PC-3 (cell line): ENCODE data around the gene NEU4. TPM values are rescaled to one million over a fixed set of nuclear protein-coding genes. Genes with fewer than 3 reads are reported as not detected.

Experiments
- ATAC-seq: fragments of 200-7000 bp; cut with Tn5 transposase; 2 replicates; pipeline ENCODE4 v1.9.1; 2020; ENCODE audit warnings: mild to moderate bottlenecking, moderate library complexity
- BruUV-seq: library from RNA; stranded (reverse); fragments of 400-500 nt; replicated peaks from 2 replicates; lab custom pipeline; 2021; lab: Mats Ljungman, UMichigan
- CTCF ChIA-PET: fragments of 300-600 bp; sonication (Branson Sonifier 250); formaldehyde crosslinking; loops from one replicate; lab custom pipeline; 2022; ENCODE audit warnings: antibody characterized with exemption; lab: Charles Lee
- POLR2A ChIA-PET: fragments of 300-600 bp; sonication (Branson Sonifier 250); formaldehyde crosslinking; loops from one replicate; lab custom pipeline; 2022; ENCODE audit warnings: antibody characterized with exemption; ENCODE audit not compliant: unreplicated experiment; lab: Charles Lee
- DNase-seq: peaks from one replicate; pipeline ENCODE4 v3.0.0-alpha.2; 2015
- H2AFZ ChIP-seq: fragments of 300-600 bp; sonication (generic); 2 replicates; pipeline ENCODE4 v1.6.0; 2016; ENCODE audit warnings: antibody characterized with exemption, low read length
- H3F3A ChIP-seq: fragments of 300-600 bp; sonication (generic); one replicate; pipeline ENCODE4 v1.6.0; 2017; ENCODE audit warnings: antibody characterized with exemption, low read length, control low read depth, mild to moderate bottlenecking; ENCODE audit not compliant: unreplicated experiment
- H3K27ac ChIP-seq: fragments of 300-600 bp; sonication (generic); 2 replicates; pipeline ENCODE4 v1.5.1; 2016; ENCODE audit warnings: mild to moderate bottlenecking, low read length
- H3K27me3 ChIP-seq: fragments of 300-600 bp; sonication (generic); 2 replicates; pipeline ENCODE4 v1.6.1; 2016; ENCODE audit warnings: low read length, mixed read lengths
- H3K36me3 ChIP-seq: fragments of 300-600 bp; sonication (generic); 2 replicates; pipeline ENCODE4 v1.6.1; 2016; ENCODE audit warnings: low read depth, mixed run types, low read length, mixed read lengths
- H3K4me1 ChIP-seq: fragments of 300-600 bp; sonication (generic); 2 replicates; pipeline ENCODE4 v1.5.1; 2016; ENCODE audit warnings: low read length; ENCODE audit not compliant: insufficient read depth
- H3K4me2 ChIP-seq: fragments of 300-600 bp; sonication (generic); 2 replicates; pipeline ENCODE4 v1.6.0; 2016; ENCODE audit warnings: low read length
- H3K4me3 ChIP-seq: fragments of 300-600 bp; sonication (generic); 2 replicates; pipeline ENCODE4 v1.5.1; 2016; ENCODE audit warnings: mild to moderate bottlenecking, low read length, mixed read lengths
- H3K79me2 ChIP-seq: fragments of 300-600 bp; sonication (generic); 2 replicates; pipeline ENCODE4 v1.6.1; 2017; ENCODE audit warnings: low read length, mixed read lengths
- H3K9ac ChIP-seq: fragments of 300-600 bp; sonication (generic); 2 replicates; pipeline ENCODE4 v1.6.0; 2016; ENCODE audit warnings: mild to moderate bottlenecking, low read length
- H3K9me2 ChIP-seq: fragments of 300-600 bp; sonication (generic); replicated peaks from 2 replicates; pipeline ENCODE4 v1.6.1; 2016; ENCODE audit warnings: mixed run types, low read length, mixed read lengths
- H3K9me3 ChIP-seq: fragments of 300-600 bp; sonication (generic); 2 replicates; pipeline ENCODE4 v1.6.1; 2016; ENCODE audit warnings: low read length, mixed read lengths
- H4K20me1 ChIP-seq: fragments of 300-600 bp; sonication (generic); 2 replicates; pipeline ENCODE4 v1.6.1; 2016; ENCODE audit warnings: low read length, mixed read lengths
- EZH2 ChIP-seq: fragments of 300-600 bp; sonication (generic); IDR thresholded peaks from one replicate; pipeline ENCODE4 v1.6.1; 2017; ENCODE audit warnings: antibody characterized with exemption, mild to moderate bottlenecking, low read length; ENCODE audit not compliant: unreplicated experiment
- EZH2phosphoT487 ChIP-seq: fragments of 300-600 bp; sonication (generic); IDR thresholded peaks from 2 replicates; pipeline ENCODE4 v1.6.1; 2018; ENCODE audit warnings: mild to moderate bottlenecking, antibody characterized with exemption, low read length, borderline replicate concordance
- intact Hi-C: fragments of 100-400 bp; cut with micrococcal nuclease; formaldehyde crosslinking; loops from 2 replicates; pipeline ENCODE4 v1.9.0; 2023
- total RNA-seq: library from RNA; depleted of rRNA; stranded (reverse); fragments of >200 nt; gene quantifications from 2 replicates; pipeline ENCODE4 v1.2.3, GENCODE V29; 2014
- TF ChIP-seq, protein P1 (sequence below): fragments of 300-600 bp; sonication (generic); conservative IDR thresholded peaks from 2 replicates; pipeline ENCODE4 v1.5.1; 2017; ENCODE audit warnings: antibody characterized with exemption, low read depth, mild to moderate bottlenecking, low read length

The NEU4 gene
- total RNA-seq, 1 experiment from 2014 or later = not detected

DNA sequence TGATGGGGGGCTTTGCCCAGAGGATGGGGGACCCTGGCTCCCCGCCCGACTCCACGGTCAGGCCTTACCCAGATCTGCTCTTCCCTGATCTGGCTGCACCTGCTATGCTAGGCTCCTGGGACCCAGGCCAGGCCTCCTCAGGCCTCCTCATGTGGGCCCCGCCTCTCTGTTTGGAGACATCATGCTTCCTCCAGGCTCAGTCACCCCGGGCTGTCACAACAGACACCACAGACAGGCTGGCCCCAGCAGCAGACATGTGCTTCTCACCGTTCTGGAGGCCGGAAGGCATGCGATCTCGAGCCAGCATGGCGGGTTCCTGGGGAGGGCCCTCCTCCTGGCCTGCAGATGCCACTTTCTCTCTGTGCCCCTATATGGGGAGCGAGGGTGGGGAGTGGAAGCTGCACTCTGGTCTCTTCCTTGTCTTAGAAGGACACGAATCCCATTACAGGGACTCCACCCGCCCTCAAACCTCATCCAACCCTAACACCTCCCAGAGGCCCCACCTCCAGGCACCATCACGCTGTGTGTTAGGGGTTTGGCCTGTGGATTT is 10.8 kb upstream of the NEU4 start:
- no peaks in the 10 kb centered on the region for H3K27me3 ChIP-seq
- H4K20me1 ChIP-seq = no peaks in the 10 kb centered on the region
- H3K9ac ChIP-seq = no peak overlapping the region
- ATAC-seq = no peak
- H3K9me2 ChIP-seq = no peaks in the 10 kb centered on the region
- intact Hi-C loops = no loop called here
- no peaks in the 10 kb centered on the region for H3K36me3 ChIP-seq
- CTCF ChIA-PET = no interaction called here
- H3K9me3 ChIP-seq = no peaks in the 10 kb centered on the region
- H3K4me1 ChIP-seq = no peaks in the 10 kb centered on the region
- DNase-seq = no peak
- no peaks in the 10 kb centered on the region for H3F3A ChIP-seq
- no peak for TF ChIP-seq EZH2
- TF ChIP-seq EZH2phosphoT487 = no peak
- TF ChIP-seq, protein P1, sequence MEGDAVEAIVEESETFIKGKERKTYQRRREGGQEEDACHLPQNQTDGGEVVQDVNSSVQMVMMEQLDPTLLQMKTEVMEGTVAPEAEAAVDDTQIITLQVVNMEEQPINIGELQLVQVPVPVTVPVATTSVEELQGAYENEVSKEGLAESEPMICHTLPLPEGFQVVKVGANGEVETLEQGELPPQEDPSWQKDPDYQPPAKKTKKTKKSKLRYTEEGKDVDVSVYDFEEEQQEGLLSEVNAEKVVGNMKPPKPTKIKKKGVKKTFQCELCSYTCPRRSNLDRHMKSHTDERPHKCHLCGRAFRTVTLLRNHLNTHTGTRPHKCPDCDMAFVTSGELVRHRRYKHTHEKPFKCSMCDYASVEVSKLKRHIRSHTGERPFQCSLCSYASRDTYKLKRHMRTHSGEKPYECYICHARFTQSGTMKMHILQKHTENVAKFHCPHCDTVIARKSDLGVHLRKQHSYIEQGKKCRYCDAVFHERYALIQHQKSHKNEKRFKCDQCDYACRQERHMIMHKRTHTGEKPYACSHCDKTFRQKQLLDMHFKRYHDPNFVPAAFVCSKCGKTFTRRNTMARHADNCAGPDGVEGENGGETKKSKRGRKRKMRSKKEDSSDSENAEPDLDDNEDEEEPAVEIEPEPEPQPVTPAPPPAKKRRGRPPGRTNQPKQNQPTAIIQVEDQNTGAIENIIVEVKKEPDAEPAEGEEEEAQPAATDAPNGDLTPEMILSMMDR = no peak
- BruUV-seq = no TSS peak
- H3K79me2 ChIP-seq = no peaks in the 10 kb centered on the region
- no peak overlapping the region for H3K4me2 ChIP-seq
- no peak overlapping the region for H3K27ac ChIP-seq
- H3K4me3 ChIP-seq = no peak overlapping the region
- no peak overlapping the region for H2AFZ ChIP-seq
- POLR2A ChIA-PET = no interaction called here

DNA sequence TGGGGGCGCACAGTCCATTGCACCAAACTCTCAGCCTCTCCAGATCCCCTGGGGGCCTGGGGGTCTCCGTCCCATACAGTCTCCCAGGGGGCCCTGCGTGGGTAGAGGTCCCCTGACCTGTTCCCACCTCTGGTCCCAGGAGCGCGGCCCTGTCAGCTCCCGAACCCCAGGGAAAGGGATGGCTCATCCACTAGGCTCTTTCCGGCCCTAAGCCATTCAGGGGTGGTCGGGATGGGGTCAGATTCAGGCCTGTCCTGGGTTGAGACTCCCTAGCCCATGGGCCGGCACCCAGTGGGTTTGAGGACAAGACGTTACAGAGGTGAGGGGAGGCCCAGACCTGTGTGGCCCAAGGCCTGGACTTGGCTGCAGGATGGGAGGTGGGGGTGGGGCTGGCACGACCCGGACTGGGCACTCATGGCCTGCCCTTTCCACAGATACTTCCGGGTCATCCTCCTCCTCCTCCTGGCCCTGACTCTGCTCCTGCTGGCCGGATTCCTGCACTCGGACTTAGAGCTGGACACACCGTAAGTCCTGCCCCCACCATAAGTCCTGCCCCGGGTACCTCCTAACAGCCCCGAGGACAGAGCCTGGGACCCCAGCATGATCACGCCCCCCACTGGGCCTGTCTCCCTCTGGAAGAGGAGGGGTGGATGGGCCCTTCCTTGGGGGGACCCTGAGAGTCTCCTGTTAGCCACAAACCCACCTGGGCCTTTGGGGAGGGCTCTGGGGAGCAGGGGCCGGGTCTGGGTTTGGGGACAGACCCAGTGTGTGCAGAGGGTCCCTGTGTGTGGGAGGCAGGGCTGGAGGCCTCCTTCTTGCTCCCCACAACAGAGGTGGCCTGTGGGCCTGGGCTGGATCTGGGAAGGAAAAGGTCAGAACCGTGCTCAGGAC is 10.1 kb upstream of the NEU4 start:
- ATAC-seq = no peak
- CTCF ChIA-PET = no interaction called here
- Histone ChIP-seq H3K36me3 (no peaks in the 10 kb centered on the region), H3K4me2 (no peak overlapping the region), H3F3A (no peaks in the 10 kb centered on the region), H4K20me1 (no peaks in the 10 kb centered on the region), H2AFZ (no peak overlapping the region), H3K4me1 (no peaks in the 10 kb centered on the region), H3K4me3 (no peak overlapping the region), H3K9ac (no peak overlapping the region), H3K9me2 (no peaks in the 10 kb centered on the region), H3K27me3 (no peaks in the 10 kb centered on the region), H3K9me3 (no peaks in the 10 kb centered on the region), H3K27ac (no peak overlapping the region), H3K79me2 (no peaks in the 10 kb centered on the region)
- TF ChIP-seq EZH2 (no peak), EZH2phosphoT487 (no peak)
- TF ChIP-seq, protein P1 = no peak
- BruUV-seq = no TSS peak
- no peak for DNase-seq
- POLR2A ChIA-PET = no interaction called here
- intact Hi-C loops = no loop called here
